ENCODE data around the gene UCK1. TPM values are rescaled to one million over a fixed set of nuclear protein-coding genes. Genes with fewer than 3 reads are reported as not detected.

UCK1 gene
- total RNA-seq, 2 experiments from 2014 or later: 15.2 to 16.5 TPM

DNA sequence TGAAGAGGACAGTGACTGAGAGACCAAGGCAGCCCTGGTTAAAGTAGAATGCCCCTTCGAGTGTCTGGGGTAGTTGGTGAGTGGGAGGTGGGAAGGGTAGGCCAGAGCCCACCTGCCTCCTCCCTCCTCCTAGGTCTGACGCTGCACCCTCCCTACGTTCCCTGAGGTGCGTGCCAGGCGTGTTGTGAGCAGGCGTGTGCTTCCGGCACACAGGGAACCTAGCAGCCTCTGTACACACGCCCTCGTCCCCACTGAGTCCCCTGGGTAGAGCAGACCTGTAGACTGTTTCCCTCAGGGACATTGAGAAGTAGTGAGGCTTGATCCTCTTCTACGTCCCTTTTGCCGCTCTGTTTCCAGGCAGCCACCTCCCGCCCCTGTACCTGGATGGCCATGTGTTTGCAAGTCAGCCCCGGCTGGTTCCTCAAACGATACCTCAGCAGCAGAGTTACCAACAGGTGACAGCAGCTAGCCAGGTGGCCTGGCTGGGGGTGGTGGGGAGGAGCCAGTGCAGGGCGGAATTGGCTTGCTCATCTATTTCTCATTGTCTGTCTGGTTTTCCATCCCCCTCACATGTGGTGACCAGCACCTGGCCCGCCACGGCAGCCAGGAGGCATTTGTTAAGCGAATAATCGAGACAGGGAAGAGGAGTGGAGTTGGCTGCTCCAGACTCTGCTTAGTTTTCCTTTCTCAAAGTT lies 45.2 kb downstream of the UCK1 start:
- H3K4me1 Mint-ChIP-seq: no peaks in the 10 kb centered on the region
- ATAC-seq: no peak
- DNase-seq: no peak
- intact Hi-C loops (cut with DNase I, micrococcal nuclease): no loop called here
- H3K9me3 Mint-ChIP-seq (ENCODE audit: low read depth): no peaks in the 10 kb centered on the region
- CTCF ChIA-PET: no interaction called here
- no peaks in the 10 kb centered on the region for H3K27me3 Mint-ChIP-seq
- H3K36me3 Mint-ChIP-seq (ENCODE audit: low read depth): peaks cover 71% of the 10 kb centered on the region
- no peak overlapping the region for H3K4me3 Mint-ChIP-seq
- POLR2A ChIA-PET: no interaction called here
- H3K27ac Mint-ChIP-seq: no peak overlapping the region

DNA sequence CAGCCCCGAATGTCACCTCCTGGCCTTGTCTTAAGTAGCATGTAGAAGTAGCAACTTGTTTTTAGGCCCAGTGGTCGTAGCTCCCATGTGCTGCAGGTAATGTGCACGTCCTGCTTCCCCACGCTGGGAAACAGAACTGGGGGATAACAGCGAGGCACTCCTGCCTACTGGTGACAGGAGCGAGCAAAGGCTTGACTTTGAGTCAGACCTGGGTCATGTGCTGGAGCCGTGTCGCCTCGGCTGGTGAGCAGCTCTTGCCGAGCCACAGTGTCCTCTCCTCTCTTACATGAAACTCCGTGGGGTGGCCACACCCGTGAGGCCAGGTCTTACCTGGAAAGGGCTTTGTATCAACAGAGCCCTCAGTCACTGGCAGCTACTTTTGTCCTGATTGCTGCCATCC lies 45.9 kb downstream of the UCK1 start:
- Mint-ChIP-seq H3K27me3 (no peaks in the 10 kb centered on the region), H3K4me1 (peaks cover 1% of the 10 kb centered on the region), H3K27ac (no peak overlapping the region), H3K9me3 (ENCODE audit: low read depth) (no peaks in the 10 kb centered on the region), H3K4me3 (no peak overlapping the region), H3K36me3 (ENCODE audit: low read depth) (peaks cover 66% of the 10 kb centered on the region)
- CTCF ChIA-PET: interaction anchor here (0.7 kb wide), 1 partner anchor 53 kb away, joined by 3 read pairs; no protein-coding TSS in a partner anchor
- DNase-seq (no peak), ATAC-seq (no peak)
- intact Hi-C loops (cut with DNase I, micrococcal nuclease): no loop called here
- POLR2A ChIA-PET: no interaction called here

DNA sequence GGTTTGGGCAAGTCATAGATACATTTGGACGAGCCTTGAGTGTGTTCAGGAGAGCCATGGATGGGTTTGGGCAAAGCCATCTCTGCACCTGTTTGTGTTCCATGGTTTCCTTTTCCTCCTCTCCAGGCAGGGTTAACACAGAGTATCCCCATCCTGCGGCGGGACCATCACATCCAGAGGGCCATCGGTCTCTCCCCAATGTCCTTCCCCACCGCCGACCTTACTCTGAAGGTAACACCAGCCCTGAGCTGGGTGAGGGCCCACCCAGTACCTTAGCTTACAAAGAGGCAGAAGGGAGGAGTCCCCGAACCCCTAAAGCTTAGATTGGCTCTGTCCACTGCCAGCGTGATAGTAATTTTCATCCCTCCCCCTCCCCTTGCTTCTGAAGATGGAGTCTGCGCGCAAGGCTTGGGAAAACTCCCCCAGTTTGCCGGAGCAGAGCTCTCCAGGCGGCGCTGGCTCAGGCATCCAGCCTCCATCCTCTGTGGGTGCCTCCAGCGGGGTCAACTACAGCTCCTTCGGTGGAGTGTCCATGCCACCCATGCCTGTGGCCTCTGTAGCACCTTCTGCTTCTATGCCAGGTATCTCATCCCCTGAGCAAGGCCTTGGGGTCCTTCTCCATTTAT lies 46.4 kb downstream of the UCK1 start:
- Mint-ChIP-seq H3K27me3 (no peaks in the 10 kb centered on the region), H3K36me3 (ENCODE audit: low read depth) (peaks cover 65% of the 10 kb centered on the region), H3K4me3 (no peak overlapping the region), H3K4me1 (peaks cover 5% of the 10 kb centered on the region), H3K9me3 (ENCODE audit: low read depth) (no peaks in the 10 kb centered on the region), H3K27ac (no peak overlapping the region)
- DNase-seq (no peak), ATAC-seq (no peak)
- ChIA-PET CTCF (interaction anchor here (0.7 kb wide), 1 partner anchor 53 kb away, joined by 3 read pairs; no protein-coding TSS in a partner anchor), POLR2A (interaction anchor here (0.7 kb wide), 1 partner anchor 14 kb away, joined by 3 read pairs; no protein-coding TSS in a partner anchor)
- intact Hi-C loops (cut with DNase I, micrococcal nuclease): loop anchor here in 1 of 2 experiments (5.0 kb wide), 1 partner anchor 132 kb away; no protein-coding TSS in a partner anchor

DNA sequence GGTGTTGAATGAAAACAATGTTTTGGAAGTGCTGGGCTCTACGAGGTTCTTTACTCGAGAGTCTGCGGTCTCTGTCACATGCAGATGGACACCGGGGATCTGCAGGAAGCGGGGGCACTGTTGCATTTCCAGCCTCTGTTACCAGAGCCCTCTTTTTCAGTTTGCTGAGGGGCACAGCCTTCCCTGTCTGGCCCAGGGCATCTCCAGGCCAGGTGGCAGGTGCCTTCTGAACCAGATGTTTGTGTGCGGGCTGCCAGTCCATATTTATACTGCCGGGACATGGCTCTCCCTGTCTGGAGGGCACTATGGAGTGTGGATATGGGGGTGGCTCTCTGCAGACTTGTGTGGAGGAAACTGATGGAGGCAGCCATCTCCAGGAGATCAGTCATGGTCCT lies 47.0 kb downstream of the UCK1 start:
- Mint-ChIP-seq H3K27ac (no peak overlapping the region), H3K4me1 (peaks cover 5% of the 10 kb centered on the region), H3K9me3 (ENCODE audit: low read depth) (no peaks in the 10 kb centered on the region), H3K4me3 (no peak overlapping the region), H3K36me3 (ENCODE audit: low read depth) (peaks cover 66% of the 10 kb centered on the region), H3K27me3 (no peaks in the 10 kb centered on the region)
- DNase-seq (no peak), ATAC-seq (no peak)
- intact Hi-C loops (cut with DNase I, micrococcal nuclease): loop anchor here in 1 of 2 experiments (5.0 kb wide), 1 partner anchor 132 kb away; no protein-coding TSS in a partner anchor
- ChIA-PET POLR2A (no interaction called here), CTCF (no interaction called here)

DNA sequence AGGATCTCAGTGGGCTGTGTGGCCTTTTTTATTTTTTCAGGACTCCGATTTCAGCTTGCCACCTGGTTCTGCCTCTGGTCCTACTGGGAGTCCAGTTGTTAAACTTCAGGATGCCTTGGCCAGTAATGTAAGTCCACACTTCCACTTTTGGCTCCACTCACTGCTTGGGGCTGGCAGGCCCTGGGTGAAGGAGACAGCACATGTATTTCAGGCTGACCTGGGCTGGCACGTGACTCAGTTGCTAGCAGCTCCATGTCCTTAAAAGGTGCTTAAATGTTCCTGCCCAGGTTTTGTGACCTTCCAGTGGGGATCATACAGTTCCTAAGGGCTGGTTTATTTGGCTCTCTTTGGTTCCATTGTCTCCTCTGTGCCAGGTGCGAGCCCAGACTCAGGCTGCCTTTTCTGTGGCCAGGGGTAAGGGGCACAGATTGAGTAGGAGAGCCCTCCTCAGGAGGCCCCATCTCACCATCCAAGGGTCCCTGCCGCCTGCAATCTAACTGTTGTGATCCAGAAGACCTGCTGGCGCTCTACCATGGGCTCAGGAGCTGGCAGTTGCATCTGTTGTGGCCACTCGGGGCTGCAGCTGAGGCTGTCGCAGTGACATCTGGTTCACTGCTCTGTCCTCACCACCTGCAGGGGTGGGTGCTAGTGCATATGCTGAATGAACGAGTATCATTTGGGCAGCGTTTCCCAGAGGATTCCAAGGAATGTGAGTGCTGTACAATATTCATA lies 47.6 kb downstream of the UCK1 start:
- CTCF ChIA-PET: no interaction called here
- H3K4me3 Mint-ChIP-seq: no peak overlapping the region
- H3K27ac Mint-ChIP-seq: no peak overlapping the region
- peaks cover 5% of the 10 kb centered on the region for H3K4me1 Mint-ChIP-seq
- H3K27me3 Mint-ChIP-seq: no peaks in the 10 kb centered on the region
- no peak for ATAC-seq
- POLR2A ChIA-PET: no interaction called here
- no peaks in the 10 kb centered on the region for H3K9me3 Mint-ChIP-seq (ENCODE audit: low read depth)
- H3K36me3 Mint-ChIP-seq (ENCODE audit: low read depth): peaks cover 64% of the 10 kb centered on the region
- DNase-seq: no peak
- intact Hi-C loops (cut with DNase I, micrococcal nuclease): loop anchor here in 1 of 2 experiments (5.0 kb wide), 1 partner anchor 131 kb away; no protein-coding TSS in a partner anchor

DNA sequence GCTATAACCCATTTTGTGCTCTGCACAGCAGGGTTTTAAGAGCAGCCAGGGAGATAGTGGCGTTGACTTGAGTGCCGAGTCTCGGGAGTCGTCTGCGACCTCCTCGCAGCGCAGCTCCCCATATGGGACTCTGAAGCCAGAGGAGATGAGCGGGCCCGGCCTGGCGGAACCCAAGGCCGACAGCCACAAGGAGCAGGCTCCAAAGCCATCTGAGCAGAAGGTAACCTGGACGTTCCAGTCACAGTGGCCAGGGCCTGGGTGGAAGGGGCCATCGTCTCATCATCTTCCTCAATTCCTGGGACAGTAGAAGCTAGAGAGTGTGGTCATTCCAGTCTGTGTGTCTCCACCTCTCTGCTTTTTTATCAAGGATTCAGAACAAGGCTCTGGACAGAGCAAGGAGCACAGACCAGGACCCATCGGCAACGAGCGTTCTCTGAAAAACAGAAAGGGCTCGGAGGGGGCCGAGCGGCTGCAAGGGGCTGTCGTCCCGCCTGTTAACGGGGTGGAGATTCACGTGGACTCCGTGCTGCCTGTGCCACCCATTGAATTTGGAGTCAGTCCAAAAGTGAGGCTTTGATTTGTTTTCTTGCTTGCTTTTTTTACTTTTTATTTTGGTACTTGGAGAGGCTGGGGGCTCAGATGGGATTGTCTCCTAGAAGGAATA lies 48.6 kb downstream of the UCK1 start:
- ATAC-seq: no peak
- POLR2A ChIA-PET: no interaction called here
- intact Hi-C loops (cut with DNase I, micrococcal nuclease): loop anchor here in 1 of 2 experiments (5.0 kb wide), 1 partner anchor 130 kb away; no protein-coding TSS in a partner anchor
- Mint-ChIP-seq H3K27ac (no peak overlapping the region), H3K4me1 (peaks cover 5% of the 10 kb centered on the region), H3K9me3 (ENCODE audit: low read depth) (no peaks in the 10 kb centered on the region), H3K27me3 (no peaks in the 10 kb centered on the region), H3K36me3 (ENCODE audit: low read depth) (peaks cover 66% of the 10 kb centered on the region), H3K4me3 (no peak overlapping the region)
- CTCF ChIA-PET: interaction anchor here (0.5 kb wide), 1 partner anchor 133 kb away, joined by 3 read pairs; no protein-coding TSS in a partner anchor
- DNase-seq: no peak

DNA sequence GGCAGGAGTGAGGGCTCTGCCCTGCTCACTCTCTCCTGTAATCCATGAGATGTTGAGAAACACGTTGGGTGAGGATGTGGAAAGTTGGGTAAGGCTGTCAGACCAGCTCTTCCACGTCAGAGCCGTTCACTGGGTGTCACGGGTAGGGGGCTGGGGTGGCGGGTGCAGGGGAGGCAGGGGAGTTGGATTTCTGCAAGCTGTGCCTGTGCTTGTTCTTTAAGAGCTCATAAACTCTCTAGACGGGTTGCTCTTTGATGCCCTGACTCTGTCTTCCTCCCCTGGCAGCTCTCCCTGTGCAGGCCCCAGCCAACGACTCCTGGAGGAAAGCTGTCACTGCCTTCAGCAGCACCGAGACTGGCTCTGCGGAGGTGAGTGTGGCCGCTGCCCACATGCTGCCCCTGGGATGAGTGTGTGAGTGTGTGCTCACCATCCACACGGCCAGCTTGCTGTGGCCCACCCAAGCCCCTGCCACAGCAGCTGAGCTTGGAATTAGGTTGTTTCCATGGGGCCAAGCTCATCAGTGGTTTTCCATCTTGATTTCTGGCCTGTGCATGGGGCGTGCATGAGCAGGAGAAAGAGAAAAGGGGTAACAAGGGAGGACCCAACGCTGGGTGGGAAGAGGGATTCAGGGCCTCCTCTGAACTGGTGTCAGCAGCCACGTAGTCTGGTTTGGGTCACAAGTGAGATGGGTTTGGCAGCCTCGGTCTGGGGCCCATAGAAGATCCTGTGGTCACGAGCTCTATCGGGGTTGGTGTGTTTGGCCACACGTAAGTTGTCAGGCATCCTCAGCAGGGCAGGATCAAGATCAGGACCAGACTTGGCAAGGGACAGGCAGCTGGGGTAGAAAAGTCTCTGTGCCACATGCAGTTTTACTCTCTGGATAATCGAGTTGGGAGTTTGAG lies 49.4 kb downstream of the UCK1 start:
- CTCF ChIA-PET: interaction anchor here (0.6 to 0.9 kb wide), 2 partner anchors 130 to 369 kb away, joined by 3 to 4 read pairs; no protein-coding TSS in a partner anchor
- Mint-ChIP-seq H3K27me3 (no peaks in the 10 kb centered on the region), H3K27ac (peak overlapping the region; percentile 31), H3K9me3 (ENCODE audit: low read depth) (no peaks in the 10 kb centered on the region), H3K36me3 (ENCODE audit: low read depth) (peaks cover 62% of the 10 kb centered on the region), H3K4me3 (no peak overlapping the region), H3K4me1 (peaks cover 5% of the 10 kb centered on the region)
- intact Hi-C loops (cut with DNase I, micrococcal nuclease): loop anchor here in 1 of 2 experiments (5.0 kb wide), 1 partner anchor 129 kb away; no protein-coding TSS in a partner anchor
- POLR2A ChIA-PET: interaction anchor here (0.6 kb wide), 1 partner anchor 90 kb away, joined by 3 read pairs; no protein-coding TSS in a partner anchor
- no peak for ATAC-seq
- DNase-seq: no peak

DNA sequence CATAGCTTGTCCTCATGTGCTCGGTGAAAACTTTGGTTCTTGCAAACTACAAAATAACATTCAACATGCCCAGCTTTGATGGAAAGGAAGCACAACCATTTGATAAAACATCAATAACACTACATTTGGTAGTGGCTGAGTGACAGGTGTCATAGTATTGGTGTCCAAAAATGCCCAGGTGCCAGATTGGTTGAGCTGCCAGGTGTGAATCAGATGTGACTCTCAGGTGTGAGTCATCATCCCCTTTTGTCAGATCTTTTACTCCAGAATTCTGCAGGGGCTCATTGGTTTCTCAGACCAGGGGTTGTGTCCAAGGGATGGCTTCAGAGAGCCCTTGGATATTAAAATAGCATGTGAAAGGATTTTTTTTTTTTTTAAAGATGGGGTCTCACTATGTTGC lies 50.8 kb downstream of the UCK1 start:
- ATAC-seq (peak; percentile 67), DNase-seq (peak; percentile 32)
- Mint-ChIP-seq H3K4me1 (peaks cover 5% of the 10 kb centered on the region), H3K9me3 (ENCODE audit: low read depth) (no peaks in the 10 kb centered on the region), H3K4me3 (no peak overlapping the region), H3K36me3 (ENCODE audit: low read depth) (peaks cover 56% of the 10 kb centered on the region), H3K27me3 (no peaks in the 10 kb centered on the region), H3K27ac (peak overlapping the region; percentile 42)
- CTCF ChIA-PET: interaction anchor here (0.6 to 1.8 kb wide), 8 partner anchors 16 to 301 kb away, joined by 3 to 5 read pairs (median 4); no protein-coding TSS in a partner anchor
- intact Hi-C loops (cut with DNase I, micrococcal nuclease): loop anchor here in 1 of 2 experiments (5.0 kb wide), 1 partner anchor 128 kb away; no protein-coding TSS in a partner anchor
- POLR2A ChIA-PET: no interaction called here

DNA sequence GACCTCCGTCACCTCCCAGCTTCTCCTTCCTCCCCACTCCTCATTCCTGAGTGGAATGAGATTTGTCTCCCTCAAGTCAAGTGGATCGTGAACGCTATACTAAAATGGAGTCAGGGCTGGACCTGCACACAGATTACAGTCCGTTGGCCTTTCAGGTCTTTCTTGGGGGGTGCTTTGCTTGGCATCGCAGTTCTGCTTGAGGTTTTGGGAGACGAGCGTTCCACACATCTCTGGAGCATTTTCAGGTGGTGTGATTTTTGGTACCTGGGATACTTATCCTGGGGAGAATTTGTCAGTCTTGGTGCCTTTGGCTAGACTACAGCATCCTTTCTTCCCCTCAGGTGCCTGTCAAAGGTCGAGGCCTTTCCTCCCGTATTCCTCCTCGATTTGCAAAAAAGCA lies 52.2 kb downstream of the UCK1 start:
- ATAC-seq: no peak

DNA sequence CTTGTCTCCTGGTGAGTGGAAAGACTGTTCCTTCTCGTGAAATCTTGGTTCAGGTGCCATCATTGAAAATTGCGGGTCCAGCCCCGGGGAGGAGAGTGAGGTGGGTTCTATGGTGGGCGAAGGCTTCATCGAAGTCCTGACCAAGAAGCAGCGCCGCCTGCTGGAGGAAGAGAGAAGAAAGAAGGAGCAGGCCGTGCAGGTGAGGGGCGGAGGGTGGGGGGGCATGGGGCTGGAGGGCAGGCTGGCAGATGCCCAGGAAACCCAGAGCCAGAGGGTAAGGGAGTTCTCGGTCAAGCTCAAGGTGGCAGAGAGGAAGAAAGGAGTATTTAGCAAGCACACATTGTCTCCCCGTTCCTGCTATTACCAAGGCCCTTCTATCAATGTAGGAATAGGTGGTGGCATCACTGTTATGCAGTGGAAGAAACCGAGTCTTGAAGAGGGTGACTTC lies 52.6 kb downstream of the UCK1 start:
- H3K4me3 Mint-ChIP-seq: no peak overlapping the region
- H3K36me3 Mint-ChIP-seq (ENCODE audit: low read depth): peaks cover 56% of the 10 kb centered on the region
- ChIA-PET CTCF (interaction anchor here (0.7 to 1.4 kb wide), 7 partner anchors 11 to 301 kb away, joined by 3 to 6 read pairs (median 4); no protein-coding TSS in a partner anchor), POLR2A (no interaction called here)
- intact Hi-C loops (cut with DNase I, micrococcal nuclease): loop anchor here in 1 of 2 experiments (1.0 to 5.0 kb wide), 3 partner anchors 84 to 128 kb away; partner anchors contain the start of gene PRRC2B
- peak; percentile 64 for ATAC-seq
- H3K27me3 Mint-ChIP-seq: no peaks in the 10 kb centered on the region
- peaks cover 5% of the 10 kb centered on the region for H3K4me1 Mint-ChIP-seq
- DNase-seq: peak; percentile 78
- no peak overlapping the region for H3K27ac Mint-ChIP-seq
- H3K9me3 Mint-ChIP-seq (ENCODE audit: low read depth): no peaks in the 10 kb centered on the region

More for the DNA sequence above, 52.2 kb downstream of the UCK1 start:
- Mint-ChIP-seq H3K36me3 (ENCODE audit: low read depth) (peaks cover 52% of the 10 kb centered on the region), H3K4me1 (peaks cover 5% of the 10 kb centered on the region), H3K27me3 (no peaks in the 10 kb centered on the region), H3K4me3 (no peak overlapping the region), H3K9me3 (ENCODE audit: low read depth) (no peaks in the 10 kb centered on the region), H3K27ac (no peak overlapping the region)
- DNase-seq: no peak
- intact Hi-C loops (cut with DNase I, micrococcal nuclease): loop anchor here in 1 of 2 experiments (1.0 to 5.0 kb wide), 3 partner anchors 84 to 129 kb away; partner anchors contain the start of gene PRRC2B
- ChIA-PET CTCF (interaction anchor here (0.7 to 1.4 kb wide), 5 partner anchors 13 to 129 kb away, joined by 3 to 4 read pairs (median 3); no protein-coding TSS in a partner anchor), POLR2A (no interaction called here)

Measured in activated CD4-positive, alpha-beta T cell treated with anti-CD3 and anti-CD28 coated beads for 36 hours (primary cell).